GM12878 (cell line): Measurements from ENCODE around the gene SLC15A3. TPM values are rescaled to one million over a fixed set of nuclear protein-coding genes. Genes with fewer than 3 reads are reported as not detected.

Experiments
- ATF7 ChIP-seq: fragments of 450-650 bp; IDR thresholded peaks from 2 replicates; pipeline ENCODE4 v1.6.1; 2016; ENCODE audit warnings: low read depth, mild to moderate bottlenecking
- CBFB ChIP-seq: IDR thresholded peaks from 2 replicates; pipeline ENCODE4 v1.6.1; 2016; ENCODE audit warnings: antibody characterized with exemption, low read depth
- CHD2 ChIP-seq: IDR thresholded peaks from 2 replicates; pipeline ENCODE4 v1.6.1; 2011; ENCODE audit warnings: low read depth, low read length, improper control_type of control experiment, borderline replicate concordance
- EGR1 ChIP-seq, 2 experiments: IDR thresholded peaks; 1 replicate in 1 of 2; 2 replicates in 1 of 2; pipeline ENCODE4 v1.6.1; 2011 to 2012; ENCODE audit warnings: low read depth in 2 of 2, low read length in 2 of 2, borderline replicate concordance in 1 of 2, mild to moderate bottlenecking in 1 of 2, moderate library complexity in 1 of 2
- HDAC2 ChIP-seq: fragments of 200-600 bp; sonication (generic); IDR thresholded peaks from 2 replicates; pipeline ENCODE4 v1.6.1; 2017
- IRF4 ChIP-seq: IDR thresholded peaks from 2 replicates; pipeline ENCODE4 v1.6.1; 2011; ENCODE audit warnings: low read depth, low read length
- JUNB ChIP-seq: IDR thresholded peaks from 2 replicates; pipeline ENCODE4 v1.6.1; 2016; ENCODE audit warnings: antibody characterized with exemption, mild to moderate bottlenecking
- LARP7 ChIP-seq: fragments of 450-650 bp; IDR thresholded peaks from 2 replicates; pipeline ENCODE4 v1.6.1; 2017; ENCODE audit warnings: mild to moderate bottlenecking
- MYC ChIP-seq: IDR thresholded peaks from 2 replicates; pipeline ENCODE4 v1.6.1; 2011; ENCODE audit warnings: mild to moderate bottlenecking, low read length, moderate library complexity, inconsistent platforms; ENCODE audit not compliant: insufficient read depth, insufficient replicate concordance, insufficient read length, severe bottlenecking
- NFYA ChIP-seq: IDR thresholded peaks from 2 replicates; pipeline ENCODE4 v1.6.1; 2011; ENCODE audit warnings: low read depth, mild to moderate bottlenecking, low read length, improper control_type of control experiment, borderline replicate concordance
- RBBP5 ChIP-seq: fragments of 200-600 bp; sonication (generic); conservative IDR thresholded peaks from 2 replicates; pipeline ENCODE4 v1.6.1; 2016
- RFX5 ChIP-seq: IDR thresholded peaks from 2 replicates; pipeline ENCODE4 v1.6.1; 2011; ENCODE audit warnings: low read depth, low read length, improper control_type of control experiment
- SIN3A ChIP-seq: IDR thresholded peaks from 2 replicates; pipeline ENCODE4 v1.6.1; 2012; ENCODE audit warnings: low read depth, low read length, improper control_type of control experiment
- SMAD1 ChIP-seq: fragments of 450-650 bp; IDR thresholded peaks from 2 replicates; pipeline ENCODE4 v1.6.1; 2018; ENCODE audit warnings: mild to moderate bottlenecking, low read depth; ENCODE audit not compliant: partially characterized antibody
- SMAD5 ChIP-seq: IDR thresholded peaks from 2 replicates; pipeline ENCODE4 v1.6.1; 2016; ENCODE audit warnings: antibody characterized with exemption, low read depth
- TCF12 ChIP-seq: IDR thresholded peaks from 2 replicates; pipeline ENCODE4 v1.6.1; 2011; ENCODE audit warnings: low read depth, mild to moderate bottlenecking, low read length
- polyA plus RNA-seq, 11 experiments: library from polyadenylated mRNA; depleted of rRNA in 4 of 11; unstranded in 6 of 11; stranded (reverse) in 5 of 11; fragments of >200 nt; fragmentation: Nextera tagmentation in 4 of 11; fragmentation: Illumina TruSeq in 1 of 11; extraction: Ambion mirVana in 4 of 11; extraction: Trizol in 1 of 11; gene quantifications; 1 replicate in 1 of 11; 2 replicates in 10 of 11; pipeline versions ENCODE4 v1.2.1 to v1.2.3, GENCODE V29; 2011 to 2016; ENCODE audit warnings: inconsistent platforms in 2 of 11, missing spikeins in 2 of 11, low read depth in 1 of 11
- total RNA-seq, 4 experiments: library from RNA; depleted of rRNA in 3 of 4; stranded (reverse); fragments of >200 nt in 3 of 4; fragmentation: Illumina TruSeq in 1 of 4; extraction: Trizol in 1 of 4; gene quantifications; 2 replicates each; pipeline versions ENCODE4 v1.2.1 to v1.2.3, GENCODE V29; 2013 to 2021
- TF ChIP-seq, protein P1 (sequence below): fragments of 450-650 bp; IDR thresholded peaks from 2 replicates; pipeline ENCODE4 v1.6.1; 2017; ENCODE audit warnings: mild to moderate bottlenecking, moderate library complexity
- TF ChIP-seq, protein P2 (sequence below): IDR thresholded peaks from 2 replicates; pipeline ENCODE4 v1.6.1; 2012; ENCODE audit warnings: low read depth, low read length, improper control_type of control experiment
- TF ChIP-seq, protein P3 (sequence below): fragments of 450-650 bp; formaldehyde crosslinking; IDR thresholded peaks from 2 replicates; pipeline ENCODE4 v1.4.0; 2020; ENCODE audit warnings: mild to moderate bottlenecking, moderate library complexity
- TF ChIP-seq, protein P4 (sequence below): fragments of 450-650 bp; IDR thresholded peaks from 2 replicates; pipeline ENCODE4 v1.6.1; 2017; ENCODE audit warnings: mild to moderate bottlenecking

The SLC15A3 gene
- total and polyA plus RNA-seq, 10 of the 15 experiments (the other 5 are each of a cell fraction or from before 2014, with no cell fraction given) = 17.7 to 102 (median 55.8) TPM

DNA sequence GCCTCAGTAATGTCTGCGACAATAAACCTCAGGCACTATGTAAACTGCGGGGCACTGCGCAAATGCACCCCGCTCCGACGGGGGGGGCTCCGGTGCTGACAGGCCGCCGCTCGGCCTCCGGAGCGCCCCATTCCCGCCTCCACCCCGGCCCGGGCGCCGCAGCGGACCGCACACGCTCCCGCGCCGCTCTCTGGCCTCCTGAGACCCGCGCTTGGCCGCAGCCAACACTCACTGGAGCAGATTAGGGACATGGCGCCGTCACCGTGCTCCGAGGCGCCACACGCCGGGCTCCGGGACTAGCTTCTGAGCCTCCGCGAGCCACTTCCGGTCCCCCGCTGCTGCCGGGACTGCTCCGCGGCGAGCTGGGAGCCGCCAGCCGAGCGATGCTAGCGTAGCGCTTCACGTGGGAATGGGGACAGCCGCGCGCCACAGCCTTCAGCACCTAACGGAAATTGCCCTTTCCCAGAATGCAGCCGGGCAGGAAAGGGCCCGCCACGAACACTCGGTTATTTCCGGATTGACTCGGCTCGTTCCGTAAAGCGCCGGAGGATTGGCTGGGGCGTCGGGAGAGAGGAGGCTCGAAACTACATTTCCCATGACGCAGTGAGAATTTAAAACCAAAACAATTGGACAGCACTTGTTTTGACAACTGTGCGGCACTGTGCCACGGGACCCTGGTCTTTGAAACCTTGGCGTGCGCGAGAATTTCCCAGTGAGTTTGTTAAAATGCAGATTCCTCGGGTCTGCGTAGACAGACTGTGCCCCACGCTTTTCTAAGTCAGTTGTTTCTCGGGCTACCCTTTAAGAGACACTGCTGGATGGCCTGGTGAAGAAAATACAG, 45.6 kb downstream of the SLC15A3 start, which contains the start of gene PRPF19 (continued):
- TF ChIP-seq, protein P1, sequence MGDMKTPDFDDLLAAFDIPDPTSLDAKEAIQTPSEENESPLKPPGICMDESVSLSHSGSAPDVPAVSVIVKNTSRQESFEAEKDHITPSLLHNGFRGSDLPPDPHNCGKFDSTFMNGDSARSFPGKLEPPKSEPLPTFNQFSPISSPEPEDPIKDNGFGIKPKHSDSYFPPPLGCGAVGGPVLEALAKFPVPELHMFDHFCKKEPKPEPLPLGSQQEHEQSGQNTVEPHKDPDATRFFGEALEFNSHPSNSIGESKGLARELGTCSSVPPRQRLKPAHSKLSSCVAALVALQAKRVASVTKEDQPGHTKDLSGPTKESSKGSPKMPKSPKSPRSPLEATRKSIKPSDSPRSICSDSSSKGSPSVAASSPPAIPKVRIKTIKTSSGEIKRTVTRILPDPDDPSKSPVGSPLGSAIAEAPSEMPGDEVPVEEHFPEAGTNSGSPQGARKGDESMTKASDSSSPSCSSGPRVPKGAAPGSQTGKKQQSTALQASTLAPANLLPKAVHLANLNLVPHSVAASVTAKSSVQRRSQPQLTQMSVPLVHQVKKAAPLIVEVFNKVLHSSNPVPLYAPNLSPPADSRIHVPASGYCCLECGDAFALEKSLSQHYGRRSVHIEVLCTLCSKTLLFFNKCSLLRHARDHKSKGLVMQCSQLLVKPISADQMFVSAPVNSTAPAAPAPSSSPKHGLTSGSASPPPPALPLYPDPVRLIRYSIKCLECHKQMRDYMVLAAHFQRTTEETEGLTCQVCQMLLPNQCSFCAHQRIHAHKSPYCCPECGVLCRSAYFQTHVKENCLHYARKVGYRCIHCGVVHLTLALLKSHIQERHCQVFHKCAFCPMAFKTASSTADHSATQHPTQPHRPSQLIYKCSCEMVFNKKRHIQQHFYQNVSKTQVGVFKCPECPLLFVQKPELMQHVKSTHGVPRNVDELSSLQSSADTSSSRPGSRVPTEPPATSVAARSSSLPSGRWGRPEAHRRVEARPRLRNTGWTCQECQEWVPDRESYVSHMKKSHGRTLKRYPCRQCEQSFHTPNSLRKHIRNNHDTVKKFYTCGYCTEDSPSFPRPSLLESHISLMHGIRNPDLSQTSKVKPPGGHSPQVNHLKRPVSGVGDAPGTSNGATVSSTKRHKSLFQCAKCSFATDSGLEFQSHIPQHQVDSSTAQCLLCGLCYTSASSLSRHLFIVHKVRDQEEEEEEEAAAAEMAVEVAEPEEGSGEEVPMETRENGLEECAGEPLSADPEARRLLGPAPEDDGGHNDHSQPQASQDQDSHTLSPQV = no peak
- TF ChIP-seq SIN3A (peak; percentile 86), CHD2 (peak; percentile 88; the same call in 1 of the 2 replicates), HDAC2 (no peak), IRF4 (no peak), NFYA (no peak), EGR1 (IDR thresholded peaks at IDR 0.05; ENCODE audit: borderline replicate concordance in 1 of 2, low read depth in 2 of 2, low read length in 2 of 2) (no peak), ATF7 (no peak), SMAD1 (no peak), SMAD5 (peak; percentile 81; the same call in 1 of the 2 replicates), MYC (peak; percentile 85), RBBP5 (no peak), LARP7 (peak; percentile 89; the same call in 1 of the 2 replicates), TCF12 (0 out of 2 replicates have a peak, but pooled peaks have one; percentile 26), JUNB (no peak), CBFB (no peak; the same call in 1 of the 2 replicates), RFX5 (no peak)
- TF ChIP-seq, protein P2, sequence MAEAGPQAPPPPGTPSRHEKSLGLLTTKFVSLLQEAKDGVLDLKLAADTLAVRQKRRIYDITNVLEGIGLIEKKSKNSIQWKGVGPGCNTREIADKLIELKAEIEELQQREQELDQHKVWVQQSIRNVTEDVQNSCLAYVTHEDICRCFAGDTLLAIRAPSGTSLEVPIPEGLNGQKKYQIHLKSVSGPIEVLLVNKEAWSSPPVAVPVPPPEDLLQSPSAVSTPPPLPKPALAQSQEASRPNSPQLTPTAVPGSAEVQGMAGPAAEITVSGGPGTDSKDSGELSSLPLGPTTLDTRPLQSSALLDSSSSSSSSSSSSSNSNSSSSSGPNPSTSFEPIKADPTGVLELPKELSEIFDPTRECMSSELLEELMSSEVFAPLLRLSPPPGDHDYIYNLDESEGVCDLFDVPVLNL = peak; percentile 70; the same call in 1 of the 2 replicates
- TF ChIP-seq, protein P3, sequence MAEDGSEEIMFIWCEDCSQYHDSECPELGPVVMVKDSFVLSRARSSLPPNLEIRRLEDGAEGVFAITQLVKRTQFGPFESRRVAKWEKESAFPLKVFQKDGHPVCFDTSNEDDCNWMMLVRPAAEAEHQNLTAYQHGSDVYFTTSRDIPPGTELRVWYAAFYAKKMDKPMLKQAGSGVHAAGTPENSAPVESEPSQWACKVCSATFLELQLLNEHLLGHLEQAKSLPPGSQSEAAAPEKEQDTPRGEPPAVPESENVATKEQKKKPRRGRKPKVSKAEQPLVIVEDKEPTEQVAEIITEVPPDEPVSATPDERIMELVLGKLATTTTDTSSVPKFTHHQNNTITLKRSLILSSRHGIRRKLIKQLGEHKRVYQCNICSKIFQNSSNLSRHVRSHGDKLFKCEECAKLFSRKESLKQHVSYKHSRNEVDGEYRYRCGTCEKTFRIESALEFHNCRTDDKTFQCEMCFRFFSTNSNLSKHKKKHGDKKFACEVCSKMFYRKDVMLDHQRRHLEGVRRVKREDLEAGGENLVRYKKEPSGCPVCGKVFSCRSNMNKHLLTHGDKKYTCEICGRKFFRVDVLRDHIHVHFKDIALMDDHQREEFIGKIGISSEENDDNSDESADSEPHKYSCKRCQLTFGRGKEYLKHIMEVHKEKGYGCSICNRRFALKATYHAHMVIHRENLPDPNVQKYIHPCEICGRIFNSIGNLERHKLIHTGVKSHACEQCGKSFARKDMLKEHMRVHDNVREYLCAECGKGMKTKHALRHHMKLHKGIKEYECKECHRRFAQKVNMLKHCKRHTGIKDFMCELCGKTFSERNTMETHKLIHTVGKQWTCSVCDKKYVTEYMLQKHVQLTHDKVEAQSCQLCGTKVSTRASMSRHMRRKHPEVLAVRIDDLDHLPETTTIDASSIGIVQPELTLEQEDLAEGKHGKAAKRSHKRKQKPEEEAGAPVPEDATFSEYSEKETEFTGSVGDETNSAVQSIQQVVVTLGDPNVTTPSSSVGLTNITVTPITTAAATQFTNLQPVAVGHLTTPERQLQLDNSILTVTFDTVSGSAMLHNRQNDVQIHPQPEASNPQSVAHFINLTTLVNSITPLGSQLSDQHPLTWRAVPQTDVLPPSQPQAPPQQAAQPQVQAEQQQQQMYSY = no peak
- TF ChIP-seq, protein P4, sequence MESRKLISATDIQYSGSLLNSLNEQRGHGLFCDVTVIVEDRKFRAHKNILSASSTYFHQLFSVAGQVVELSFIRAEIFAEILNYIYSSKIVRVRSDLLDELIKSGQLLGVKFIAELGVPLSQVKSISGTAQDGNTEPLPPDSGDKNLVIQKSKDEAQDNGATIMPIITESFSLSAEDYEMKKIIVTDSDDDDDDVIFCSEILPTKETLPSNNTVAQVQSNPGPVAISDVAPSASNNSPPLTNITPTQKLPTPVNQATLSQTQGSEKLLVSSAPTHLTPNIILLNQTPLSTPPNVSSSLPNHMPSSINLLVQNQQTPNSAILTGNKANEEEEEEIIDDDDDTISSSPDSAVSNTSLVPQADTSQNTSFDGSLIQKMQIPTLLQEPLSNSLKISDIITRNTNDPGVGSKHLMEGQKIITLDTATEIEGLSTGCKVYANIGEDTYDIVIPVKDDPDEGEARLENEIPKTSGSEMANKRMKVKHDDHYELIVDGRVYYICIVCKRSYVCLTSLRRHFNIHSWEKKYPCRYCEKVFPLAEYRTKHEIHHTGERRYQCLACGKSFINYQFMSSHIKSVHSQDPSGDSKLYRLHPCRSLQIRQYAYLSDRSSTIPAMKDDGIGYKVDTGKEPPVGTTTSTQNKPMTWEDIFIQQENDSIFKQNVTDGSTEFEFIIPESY = no peak
